ENCODE measurements around the gene SELPLG.

SELPLG gene

DNA sequence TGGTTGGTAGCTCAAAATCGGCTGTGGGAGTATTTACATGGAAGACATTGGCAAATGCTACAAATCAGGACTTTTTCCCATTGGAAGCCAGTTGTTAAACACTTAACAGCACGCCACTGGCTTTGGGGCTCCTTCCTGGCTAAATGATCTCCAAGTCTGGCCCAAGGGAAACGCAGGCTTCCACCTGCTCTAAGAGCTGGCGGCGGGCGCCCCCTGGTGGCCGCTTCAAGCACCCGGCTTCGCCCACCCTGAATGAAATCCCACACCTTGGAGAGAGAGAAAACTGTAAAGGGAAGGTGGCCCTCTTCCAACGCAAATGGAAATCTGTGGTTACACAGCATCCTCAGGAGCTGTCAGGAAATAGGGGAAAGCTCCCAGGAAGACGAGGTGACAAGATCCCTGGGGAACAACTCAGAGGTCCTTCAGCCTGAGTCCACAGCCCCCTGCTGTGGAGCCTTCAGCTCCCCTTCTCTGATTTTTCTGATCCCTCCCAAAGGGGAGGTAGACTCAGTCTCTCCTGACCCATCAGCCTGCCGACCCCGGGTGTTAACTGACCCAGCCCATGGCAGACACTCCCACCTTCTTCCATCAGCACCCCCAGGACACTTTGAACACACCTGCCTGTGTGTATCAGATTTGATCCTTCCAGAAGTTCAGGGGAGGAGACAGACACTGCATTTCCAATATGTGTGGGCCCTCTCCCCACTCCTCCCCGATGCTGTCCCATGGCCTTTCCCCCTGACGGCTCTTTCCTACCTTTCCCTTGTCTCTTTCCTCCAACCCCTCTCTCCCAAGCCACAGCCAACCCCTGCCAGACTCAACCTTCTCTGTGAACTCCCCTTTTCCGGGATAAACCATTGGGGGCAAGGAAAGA lies 15.4 kb downstream of the SELPLG start:
- DNase-seq = peak; percentile 52

GRCh38 chr12:108616941-108617858 lies 16.5 kb downstream of the SELPLG start:
- no peak for DNase-seq

- DNase-seq = no peak
These were observed 17.3 kb downstream of the SELPLG start for GRCh38 chr12:108616359-108616758.

DNA sequence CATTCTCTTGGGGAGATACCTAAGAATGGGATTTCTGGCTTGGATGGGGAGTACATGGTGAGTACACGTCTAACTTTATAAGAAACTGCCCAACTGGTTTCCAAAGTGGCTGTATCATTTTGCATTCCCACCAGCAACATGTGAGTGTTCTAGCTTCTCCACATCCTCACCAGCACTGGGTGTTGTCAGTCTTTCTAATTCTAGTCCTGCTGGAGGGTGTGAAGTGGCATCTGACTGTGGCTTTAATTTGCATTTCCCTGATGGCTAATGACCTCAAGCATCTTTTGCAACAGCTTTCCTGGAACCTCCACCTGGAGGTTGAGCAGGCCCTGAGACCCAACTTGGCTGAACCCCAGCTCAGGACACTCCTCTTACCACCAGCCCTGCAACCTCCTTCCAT lies 17.8 kb downstream of the SELPLG start:
- no peak for DNase-seq

DNA sequence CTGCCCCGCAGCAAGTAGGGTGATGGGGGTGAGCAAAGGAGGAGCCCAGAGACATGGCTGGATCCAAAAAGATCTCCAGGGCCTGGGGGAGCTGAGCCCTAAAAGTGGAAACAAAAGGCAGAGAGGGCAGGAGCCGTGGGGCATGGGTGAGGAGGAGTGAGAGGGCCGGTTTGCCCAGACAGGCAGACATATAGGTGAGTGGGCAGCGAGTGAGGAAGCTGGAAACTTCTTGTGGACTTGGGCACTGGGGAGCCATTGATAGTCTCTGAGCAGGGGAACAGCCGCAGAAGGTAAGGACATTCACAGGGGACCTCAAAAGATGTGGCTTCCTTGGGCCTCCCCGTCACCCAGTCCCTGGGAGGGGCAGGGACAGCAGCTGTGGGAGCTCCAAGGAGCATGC lies 19.1 kb downstream of the SELPLG start:
- no peak for DNase-seq

GRCh38 chr12:108614041-108614440 lies 19.7 kb downstream of the SELPLG start:
- DNase-seq = no peak

DNA sequence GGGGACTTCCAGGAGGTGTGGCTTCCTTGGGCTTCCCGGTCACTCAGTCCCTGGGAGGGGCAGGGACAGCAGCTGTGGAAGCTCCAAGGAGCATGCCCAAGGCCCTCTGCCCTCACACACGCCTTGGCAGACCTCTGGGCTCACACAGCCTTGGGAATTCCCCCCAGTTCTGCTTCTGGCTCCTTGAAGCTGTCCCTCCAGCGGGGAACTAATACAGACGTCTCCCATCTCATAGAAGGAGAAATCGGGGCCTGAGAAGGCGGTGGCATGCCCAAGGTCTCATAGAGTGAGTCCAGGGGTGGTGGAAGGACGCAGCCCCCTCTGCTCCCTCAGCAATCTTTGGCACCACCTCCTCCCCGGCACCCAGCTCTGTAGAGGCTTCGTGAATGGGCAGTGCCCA lies 20.1 kb downstream of the SELPLG start:
- DNase-seq = no peak

- DNase-seq = no peak
These were observed 20.9 kb downstream of the SELPLG start for GRCh38 chr12:108612788-108613282.

GRCh38 chr12:108611884-108612415 lies 21.7 kb downstream of the SELPLG start:
- DNase-seq = no peak

- DNase-seq = no peak
These were observed 22.7 kb downstream of the SELPLG start for GRCh38 chr12:108610856-108611605.

DNA sequence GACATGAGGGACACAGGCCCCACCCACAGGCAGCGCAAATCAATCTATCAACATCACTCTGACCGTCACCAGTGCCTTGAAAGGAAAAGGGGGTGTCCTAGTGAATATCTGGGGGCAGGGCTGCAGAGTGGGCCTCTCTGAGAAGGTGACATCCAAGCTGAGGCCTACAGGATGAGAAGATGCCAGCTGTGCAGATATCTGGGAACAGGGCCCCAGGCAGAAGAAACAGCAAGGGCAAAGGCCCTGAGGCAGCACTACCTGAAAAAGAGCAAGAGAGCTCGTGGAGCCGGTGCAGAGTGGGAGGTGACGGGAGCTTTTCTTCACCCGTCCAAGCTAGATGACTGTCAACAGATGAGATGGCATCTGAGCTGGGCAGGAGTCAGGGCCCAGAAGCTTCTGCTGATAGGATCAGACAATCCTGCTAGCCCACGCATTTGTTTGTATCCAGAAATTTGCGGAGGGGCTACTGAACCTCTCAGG lies 23.3 kb downstream of the SELPLG start:
- DNase-seq = no peak

GRCh38 chr12:108609537-108610335 lies 24.0 kb downstream of the SELPLG start:
- DNase-seq = no peak

- no peak for DNase-seq
These were observed 25.1 kb downstream of the SELPLG start for GRCh38 chr12:108608616-108609015.

GRCh38 chr12:108607981-108608600 lies 25.6 kb downstream of the SELPLG start:
- no peak for DNase-seq

GRCh38 chr12:108606492-108606891 lies 27.2 kb downstream of the SELPLG start:
- DNase-seq = no peak

DNA sequence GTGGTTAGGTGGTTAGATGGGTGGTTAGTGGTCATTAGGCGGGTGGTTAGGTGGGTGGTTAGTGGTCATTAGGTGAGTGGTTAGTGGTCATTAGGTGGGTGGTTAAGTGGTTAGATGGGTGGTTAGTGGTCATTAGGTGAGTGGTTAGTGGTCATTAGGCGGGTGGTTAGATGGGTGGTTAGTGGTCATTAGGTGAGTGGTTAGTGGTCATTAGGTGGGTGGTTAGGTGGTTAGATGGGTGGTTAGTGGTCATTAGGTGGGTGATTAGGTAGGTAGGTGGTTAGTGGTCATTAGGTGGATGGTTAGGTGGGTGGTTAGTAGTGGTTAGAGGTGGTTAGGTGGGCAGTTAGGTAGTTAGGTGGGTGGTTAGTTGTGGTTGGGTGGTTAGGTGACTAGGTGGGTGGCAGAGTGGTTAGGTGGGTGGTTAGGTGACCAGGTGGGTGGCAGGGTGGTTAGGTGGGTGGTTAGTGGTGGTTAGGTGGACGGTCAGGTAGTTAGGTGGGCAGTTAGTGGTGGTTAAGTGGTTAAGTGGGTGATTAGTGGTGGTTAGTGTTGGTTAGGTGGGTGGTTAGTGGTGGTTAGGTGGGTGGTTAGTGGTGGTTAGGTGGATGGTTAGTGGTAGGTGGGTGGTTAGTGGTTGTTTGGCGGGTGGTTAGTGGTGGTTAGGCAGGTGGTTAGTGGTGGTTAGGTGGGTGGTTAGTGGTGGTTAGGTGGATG lies 27.8 kb downstream of the SELPLG start:
- DNase-seq = no peak

GRCh38 chr12:108605000-108605689 lies 28.5 kb downstream of the SELPLG start:
- DNase-seq = no peak

DNA sequence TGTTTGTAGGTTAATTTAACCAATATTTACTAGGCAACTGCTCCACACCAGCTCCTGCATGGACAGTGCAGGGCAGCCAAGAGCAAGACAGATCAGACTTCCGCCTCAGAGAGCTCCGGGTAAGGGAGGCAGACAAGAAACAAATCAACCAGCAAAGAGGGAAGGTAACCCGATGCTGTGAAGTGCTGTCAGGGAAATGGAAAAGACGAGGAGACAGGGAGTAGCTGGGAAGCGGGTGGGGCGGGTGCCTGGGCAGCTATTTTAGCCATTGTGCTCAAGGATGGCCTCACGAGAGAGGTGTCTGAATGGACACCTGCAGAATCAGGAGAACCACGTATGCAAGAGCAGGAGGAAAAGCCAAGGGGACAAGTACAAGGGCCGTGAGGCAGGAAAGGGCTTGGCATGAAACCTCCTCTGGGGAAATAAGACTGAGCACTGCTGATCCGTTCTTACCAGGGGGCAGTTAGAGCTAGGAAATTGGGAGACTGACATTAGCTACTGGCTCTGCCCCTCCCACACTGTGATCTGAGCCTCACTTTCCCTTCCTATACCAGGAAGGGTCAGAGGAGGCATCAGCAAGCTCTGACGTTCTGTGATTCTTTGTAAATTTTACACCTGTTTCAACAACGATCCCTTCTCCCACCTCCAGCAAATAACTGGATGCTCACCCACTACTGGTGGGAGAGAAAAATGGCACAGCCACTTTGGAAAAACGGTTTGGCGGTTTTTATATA lies 29.3 kb downstream of the SELPLG start:
- no peak for DNase-seq

DNA sequence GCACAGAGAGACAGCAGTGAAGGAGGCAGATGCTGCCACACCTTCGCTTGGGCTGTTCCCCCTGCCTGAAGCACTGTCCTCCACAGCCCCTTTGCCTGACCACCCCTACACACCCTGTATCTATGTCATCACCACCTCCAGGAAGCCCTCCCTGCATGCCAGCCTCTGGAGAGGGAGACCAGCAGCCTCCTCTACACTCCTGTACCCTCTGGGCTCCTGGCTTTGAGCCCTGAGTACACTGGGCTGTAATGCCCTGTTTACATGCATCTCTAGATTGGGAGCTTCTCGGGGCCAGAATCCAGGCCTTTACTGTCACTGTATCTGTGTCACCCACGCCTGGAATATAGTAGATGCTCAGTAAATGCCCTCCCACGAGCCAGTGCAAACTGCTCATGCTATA lies 30.0 kb downstream of the SELPLG start:
- no peak for DNase-seq

Data from NCI-H187 treated with DMSO at 0.1 percent for 48 hours (cell line).